Neural cell (in vitro differentiated cells): Measurements from ENCODE around the gene TAB2. TPM values are rescaled to one million over a fixed set of nuclear protein-coding genes. Genes with fewer than 3 reads are reported as not detected.

Source experiments
- H2AFZ ChIP-seq: fragments of 200-600, 300-800 bp; sonication (generic), shearing (Covaris generic); 2 replicates; pipeline ENCODE4 v1.6.0; 2014; ENCODE audit warnings: low read depth, mild to moderate bottlenecking, antibody characterized with exemption, low read length, moderate library complexity
- H3F3A ChIP-seq: fragments of 200-600 bp; shearing (Covaris generic); 2 replicates; pipeline ENCODE4 v1.6.1; 2016; ENCODE audit warnings: mild to moderate bottlenecking, moderate library complexity, mixed read lengths, antibody characterized with exemption, low read length; ENCODE audit not compliant: insufficient read depth, poor library complexity, severe bottlenecking
- H3K27ac ChIP-seq: fragments of 200-600, 300-800 bp; sonication (generic), shearing (Covaris generic); 2 replicates; pipeline ENCODE4 v1.5.1; 2014; ENCODE audit warnings: mild to moderate bottlenecking, low read length, moderate library complexity
- H3K27me3 ChIP-seq: fragments of 300-800, 200-600 bp; sonication (generic), shearing (Covaris generic); 2 replicates; pipeline ENCODE4 v1.6.0; 2014; ENCODE audit warnings: mild to moderate bottlenecking, low read depth, low read length, moderate library complexity; ENCODE audit not compliant: insufficient read depth
- H3K36me3 ChIP-seq: fragments of 300-800, 200-600 bp; sonication (generic), shearing (Covaris generic); 2 replicates; pipeline ENCODE4 v1.5.1; 2014; ENCODE audit warnings: mild to moderate bottlenecking, antibody characterized with exemption, low read length, moderate library complexity; ENCODE audit not compliant: insufficient read depth
- H3K4me2 ChIP-seq: fragments of 300-800, 200-600 bp; sonication (generic), shearing (Covaris generic); 2 replicates; pipeline ENCODE4 v1.6.0; 2014; ENCODE audit warnings: mild to moderate bottlenecking, low read length
- H3K4me3 ChIP-seq: fragments of 300-800, 200-600 bp; sonication (generic), shearing (Covaris generic); 2 replicates; pipeline ENCODE4 v1.5.1; 2014; ENCODE audit warnings: mild to moderate bottlenecking, low read length, moderate library complexity
- H3K79me2 ChIP-seq: fragments of 200-600 bp; shearing (Covaris generic); replicated peaks from 2 replicates; pipeline ENCODE4 v1.6.0; 2014; ENCODE audit warnings: mild to moderate bottlenecking, low read length, moderate library complexity; ENCODE audit not compliant: insufficient read depth
- H3K9ac ChIP-seq: fragments of 300-800, 200-600 bp; sonication (generic), shearing (Covaris generic); 2 replicates; pipeline ENCODE4 v1.6.1; 2016; ENCODE audit warnings: mild to moderate bottlenecking, low read length, mixed read lengths
- H3K9me2 ChIP-seq: fragments of 200-600 bp; shearing (Covaris generic); 2 replicates; pipeline ENCODE4 v1.6.1; 2016; ENCODE audit warnings: mild to moderate bottlenecking, low read length, mixed read lengths; ENCODE audit not compliant: insufficient read depth
- H3K9me3 ChIP-seq: fragments of 200-600, 300-800 bp; sonication (generic), shearing (Covaris generic); 2 replicates; pipeline ENCODE4 v1.6.1; 2016; ENCODE audit warnings: mild to moderate bottlenecking, mixed run types, low read length, moderate library complexity, mixed read lengths
- H4K20me1 ChIP-seq: fragments of 200-600 bp; shearing (Covaris generic); 2 replicates; pipeline ENCODE4 v1.6.1; 2016; ENCODE audit warnings: mild to moderate bottlenecking, mixed run types; ENCODE audit not compliant: insufficient read depth
- EP300 ChIP-seq: fragments of 450-650 bp; conservative IDR thresholded peaks from 2 replicates; pipeline ENCODE4 v1.6.1; 2014; ENCODE audit warnings: antibody characterized with exemption, mild to moderate bottlenecking, moderate library complexity; ENCODE audit not compliant: poor library complexity, severe bottlenecking
- EZH2 ChIP-seq: fragments of 200-600, 300-800 bp; shearing (Covaris generic), sonication (generic); IDR thresholded peaks from 2 replicates; pipeline ENCODE4 v1.6.1; 2014; ENCODE audit warnings: antibody characterized with exemption, low read length, borderline replicate concordance, mild to moderate bottlenecking; ENCODE audit not compliant: insufficient read depth, poor library complexity, severe bottlenecking
- MXI1 ChIP-seq: fragments of 450-650 bp; conservative IDR thresholded peaks from 2 replicates; pipeline ENCODE4 v1.6.1; 2014; ENCODE audit warnings: antibody characterized with exemption, mild to moderate bottlenecking; ENCODE audit not compliant: poor library complexity, severe bottlenecking
- POLR2AphosphoS5 ChIP-seq: IDR thresholded peaks from 2 replicates; pipeline ENCODE4 v1.6.1; 2012
- RAD21 ChIP-seq: fragments of 450-650 bp; conservative IDR thresholded peaks from 2 replicates; pipeline ENCODE4 v1.6.1; 2014; ENCODE audit warnings: antibody characterized with exemption, mild to moderate bottlenecking, moderate library complexity
- REST ChIP-seq: IDR thresholded peaks from 2 replicates; pipeline ENCODE4 v1.6.1; 2012; ENCODE audit warnings: borderline replicate concordance
- SMC3 ChIP-seq: fragments of 450-650 bp; conservative IDR thresholded peaks from 2 replicates; pipeline ENCODE4 v1.6.1; 2014; ENCODE audit warnings: antibody characterized with exemption, mild to moderate bottlenecking, moderate library complexity; ENCODE audit not compliant: poor library complexity
- TAF1 ChIP-seq: IDR thresholded peaks from 2 replicates; pipeline ENCODE4 v1.6.1; 2012; ENCODE audit warnings: low read depth
- polyA plus RNA-seq: library from polyadenylated mRNA; depleted of rRNA; stranded (reverse); fragments of >200 nt; gene quantifications from 2 replicates; pipeline ENCODE4 v1.2.3, GENCODE V29; 2014
- TF ChIP-seq, protein P1 (sequence below): fragments of 450-650 bp; IDR thresholded peaks from 2 replicates; pipeline ENCODE4 v1.5.1; 2014; ENCODE audit warnings: antibody characterized with exemption, mild to moderate bottlenecking, moderate library complexity; ENCODE audit not compliant: poor library complexity, severe bottlenecking

TAB2 gene
- polyA plus RNA-seq, 1 donor from 2014 or later, result 27.6 TPM

GRCh38 chr6:149293244-149293643 lies 24.3 kb upstream of the TAB2 start:
- no peak overlapping the region for H3K4me3 ChIP-seq
- no peaks in the 10 kb centered on the region for H3F3A ChIP-seq
- H3K27ac ChIP-seq, result no peak overlapping the region
- H3K36me3 ChIP-seq, result no peaks in the 10 kb centered on the region
- no peak overlapping the region for H3K9ac ChIP-seq
- no peaks in the 10 kb centered on the region for H3K9me2 ChIP-seq
- no peaks in the 10 kb centered on the region for H3K27me3 ChIP-seq
- H3K9me3 ChIP-seq, result no peaks in the 10 kb centered on the region
- TF ChIP-seq POLR2AphosphoS5 (no peak), EZH2 (no peak), RAD21 (no peak), TAF1 (no peak), MXI1 (no peak), REST (no peak), SMC3 (no peak), EP300 (no peak)
- TF ChIP-seq, protein P1, sequence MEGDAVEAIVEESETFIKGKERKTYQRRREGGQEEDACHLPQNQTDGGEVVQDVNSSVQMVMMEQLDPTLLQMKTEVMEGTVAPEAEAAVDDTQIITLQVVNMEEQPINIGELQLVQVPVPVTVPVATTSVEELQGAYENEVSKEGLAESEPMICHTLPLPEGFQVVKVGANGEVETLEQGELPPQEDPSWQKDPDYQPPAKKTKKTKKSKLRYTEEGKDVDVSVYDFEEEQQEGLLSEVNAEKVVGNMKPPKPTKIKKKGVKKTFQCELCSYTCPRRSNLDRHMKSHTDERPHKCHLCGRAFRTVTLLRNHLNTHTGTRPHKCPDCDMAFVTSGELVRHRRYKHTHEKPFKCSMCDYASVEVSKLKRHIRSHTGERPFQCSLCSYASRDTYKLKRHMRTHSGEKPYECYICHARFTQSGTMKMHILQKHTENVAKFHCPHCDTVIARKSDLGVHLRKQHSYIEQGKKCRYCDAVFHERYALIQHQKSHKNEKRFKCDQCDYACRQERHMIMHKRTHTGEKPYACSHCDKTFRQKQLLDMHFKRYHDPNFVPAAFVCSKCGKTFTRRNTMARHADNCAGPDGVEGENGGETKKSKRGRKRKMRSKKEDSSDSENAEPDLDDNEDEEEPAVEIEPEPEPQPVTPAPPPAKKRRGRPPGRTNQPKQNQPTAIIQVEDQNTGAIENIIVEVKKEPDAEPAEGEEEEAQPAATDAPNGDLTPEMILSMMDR, result no peak
- no peak overlapping the region for H2AFZ ChIP-seq
- no peaks in the 10 kb centered on the region for H3K79me2 ChIP-seq
- no peak overlapping the region for H3K4me2 ChIP-seq
- no peaks in the 10 kb centered on the region for H4K20me1 ChIP-seq

GRCh38 chr6:149300563-149300962 lies 16.9 kb upstream of the TAB2 start:
- Histone ChIP-seq H3K9me2 (no peaks in the 10 kb centered on the region), H3K27ac (no peak overlapping the region), H4K20me1 (no peaks in the 10 kb centered on the region), H3K9me3 (no peaks in the 10 kb centered on the region), H3K9ac (no peak overlapping the region), H3K4me2 (no peak overlapping the region), H3K79me2 (no peaks in the 10 kb centered on the region), H3K27me3 (no peaks in the 10 kb centered on the region), H2AFZ (no peak overlapping the region), H3F3A (no peaks in the 10 kb centered on the region), H3K36me3 (no peaks in the 10 kb centered on the region), H3K4me3 (no peak overlapping the region)
- no peak for TF ChIP-seq POLR2AphosphoS5
- TF ChIP-seq SMC3, result no peak
- TF ChIP-seq REST, result no peak
- TF ChIP-seq RAD21, result no peak
- TF ChIP-seq, protein P1, result no peak
